H9 (cell line): ENCODE results near the gene PRKCA. TPM values are rescaled to one million over a fixed set of nuclear protein-coding genes. Genes with fewer than 3 reads are reported as not detected.

Experiments used
- DNase-seq: peaks from one replicate; pipeline ENCODE4 v3.0.0-alpha.2; 2017
- H2AFZ ChIP-seq: one replicate; pipeline ENCODE4 v1.6.1; 2013; ENCODE audit warnings: mild to moderate bottlenecking, low read length, control low read depth, moderate library complexity
- H2AK5ac ChIP-seq: 2 replicates; pipeline ENCODE4 v1.6.1; 2013; ENCODE audit warnings: low read length, control low read depth, mixed read lengths; ENCODE audit not compliant: insufficient read length
- H2BK120ac ChIP-seq: one replicate; pipeline ENCODE4 v1.6.1; 2013; ENCODE audit warnings: low read depth, mild to moderate bottlenecking, low read length, control low read depth, inconsistent platforms; ENCODE audit not compliant: poor library complexity, severe bottlenecking
- H2BK12ac ChIP-seq: 2 replicates; pipeline ENCODE4 v1.6.1; 2013; ENCODE audit warnings: low read length, control low read depth, mixed read lengths, low read depth; ENCODE audit not compliant: insufficient read length
- H2BK15ac ChIP-seq: 2 replicates; pipeline ENCODE4 v1.6.1; 2013; ENCODE audit warnings: low read depth, low read length, control low read depth
- H2BK20ac ChIP-seq: one replicate; pipeline ENCODE4 v1.6.1; 2013; ENCODE audit warnings: low read depth, mild to moderate bottlenecking, low read length, control low read depth, inconsistent platforms; ENCODE audit not compliant: poor library complexity, severe bottlenecking
- H2BK5ac ChIP-seq: 2 replicates; pipeline ENCODE4 v1.6.1; 2013; ENCODE audit warnings: low read length, control low read depth, mixed read lengths; ENCODE audit not compliant: insufficient read length
- H3K14ac ChIP-seq: 2 replicates; pipeline ENCODE4 v1.6.1; 2013; ENCODE audit warnings: low read length, control low read depth; ENCODE audit not compliant: insufficient read depth
- H3K18ac ChIP-seq: 2 replicates; pipeline ENCODE4 v1.6.1; 2013; ENCODE audit warnings: low read depth, mild to moderate bottlenecking, mixed read lengths, low read length, control low read depth; ENCODE audit not compliant: insufficient read length
- H3K23ac ChIP-seq: 2 replicates; pipeline ENCODE4 v1.6.1; 2013; ENCODE audit warnings: low read length, control low read depth, mixed read lengths, low read depth; ENCODE audit not compliant: insufficient read length
- H3K23me2 ChIP-seq: 2 replicates; pipeline ENCODE4 v1.6.1; 2013; ENCODE audit warnings: low read depth, mild to moderate bottlenecking, mixed read lengths, low read length, control low read depth; ENCODE audit not compliant: insufficient read length, poor library complexity, severe bottlenecking
- H3K27ac ChIP-seq: 2 replicates; pipeline ENCODE4 v1.5.1; 2013; ENCODE audit warnings: low read length, control low read depth, mixed read lengths, low read depth; ENCODE audit not compliant: insufficient read length
- H3K27me3 ChIP-seq: 2 replicates; pipeline ENCODE4 v1.6.1; 2013; ENCODE audit warnings: low read length, control low read depth, inconsistent platforms; ENCODE audit not compliant: insufficient read depth
- H3K4ac ChIP-seq: 2 replicates; pipeline ENCODE4 v1.6.1; 2013; ENCODE audit warnings: low read depth, mild to moderate bottlenecking, control low read depth, inconsistent platforms, low read length, moderate library complexity
- H3K4me1 ChIP-seq: 2 replicates; pipeline ENCODE4 v1.6.1; 2013; ENCODE audit warnings: low read length, control low read depth, inconsistent platforms; ENCODE audit not compliant: insufficient read depth
- H3K4me2 ChIP-seq: 2 replicates; pipeline ENCODE4 v1.6.1; 2013; ENCODE audit warnings: low read length, control low read depth, mixed read lengths; ENCODE audit not compliant: insufficient read length, insufficient read depth
- H3K56ac ChIP-seq: 2 replicates; pipeline ENCODE4 v1.6.1; 2013; ENCODE audit warnings: low read depth, mild to moderate bottlenecking, mixed read lengths, low read length, control low read depth; ENCODE audit not compliant: insufficient read length
- H3K79me1 ChIP-seq: 2 replicates; pipeline ENCODE4 v1.6.1; 2013; ENCODE audit warnings: low read depth, mild to moderate bottlenecking, moderate library complexity, low read length, control low read depth, inconsistent platforms; ENCODE audit not compliant: insufficient read depth, poor library complexity, severe bottlenecking
- H3K79me2 ChIP-seq: 2 replicates; pipeline ENCODE4 v1.6.1; 2013; ENCODE audit warnings: low read length, control low read depth, inconsistent platforms; ENCODE audit not compliant: insufficient read depth
- H3K9ac ChIP-seq: 2 replicates; pipeline ENCODE4 v1.6.1; 2013; ENCODE audit warnings: low read length, control low read depth, mixed read lengths; ENCODE audit not compliant: insufficient read length; ENCODE audit errors: extremely low read depth
- H3K9me3 ChIP-seq: one replicate; pipeline ENCODE4 v1.6.1; 2013; ENCODE audit warnings: low read depth, low read length, inconsistent platforms; ENCODE audit not compliant: control insufficient read depth
- H3T11ph ChIP-seq: one replicate; pipeline ENCODE4 v1.6.1; 2013; ENCODE audit warnings: mild to moderate bottlenecking, low read length, control low read depth, inconsistent platforms
- H4K20me1 ChIP-seq: one replicate; pipeline ENCODE4 v1.6.1; 2013; ENCODE audit not compliant: control insufficient read depth, insufficient read length, insufficient read depth
- H4K5ac ChIP-seq: 2 replicates; pipeline ENCODE4 v1.6.1; 2013; ENCODE audit warnings: low read depth, mild to moderate bottlenecking, mixed read lengths, low read length, control low read depth; ENCODE audit not compliant: insufficient read length
- H4K8ac ChIP-seq: replicated peaks from 2 replicates; pipeline ENCODE4 v1.6.1; 2013; ENCODE audit warnings: low read length, control low read depth, mixed read lengths, low read depth; ENCODE audit not compliant: insufficient read length
- H4K91ac ChIP-seq: 2 replicates; pipeline ENCODE4 v1.6.1; 2013; ENCODE audit warnings: low read depth, mild to moderate bottlenecking, moderate library complexity, mixed read lengths, low read length, control low read depth; ENCODE audit not compliant: insufficient read length
- H3K27ac Mint-ChIP-seq, 3 experiments: 2 replicates in 2 of 3; 3 replicates in 1 of 3; pipeline ENCODE4 v1.8.0; 2020 to 2021; ENCODE audit warnings: mixed read lengths in 3 of 3, mild to moderate bottlenecking in 1 of 3, moderate library complexity in 1 of 3
- H3K27me3 Mint-ChIP-seq: 2 replicates; pipeline ENCODE4 v1.8.0; 2021; ENCODE audit warnings: low read depth, mild to moderate bottlenecking, moderate library complexity, mixed read lengths
- H3K36me3 Mint-ChIP-seq, 3 experiments: 2 replicates in 2 of 3; 3 replicates in 1 of 3; pipeline ENCODE4 v1.8.0; 2020 to 2021; ENCODE audit warnings: low read depth in 3 of 3, mixed read lengths in 3 of 3; ENCODE audit not compliant: insufficient read depth in 1 of 3
- H3K4me1 Mint-ChIP-seq, 2 experiments: 2 replicates each; pipeline ENCODE4 v1.8.0; 2020; ENCODE audit warnings: mixed read lengths in 2 of 2
- H3K4me3 Mint-ChIP-seq, 2 experiments: 2 replicates in 1 of 2; 3 replicates in 1 of 2; pipeline ENCODE4 v1.8.0; 2020 to 2021; ENCODE audit warnings: mild to moderate bottlenecking in 2 of 2, mixed read lengths in 2 of 2, moderate library complexity in 1 of 2
- H3K9me3 Mint-ChIP-seq, 2 experiments: 2 replicates in 1 of 2; 3 replicates in 1 of 2; pipeline ENCODE4 v1.8.0; 2020; ENCODE audit warnings: mild to moderate bottlenecking in 2 of 2, mixed read lengths in 2 of 2, moderate library complexity in 1 of 2
- WGBS: extraction: QIAGEN DNeasy Blood & Tissue Kit; methylation state at CpG from one replicate; pipeline ENCODE4 v1.1.7; 2013; ENCODE audit warnings: missing lambda C conversion rate, low lambda C conversion rate, mixed read lengths; ENCODE audit not compliant: insufficient read length; ENCODE audit errors: extremely low coverage; 5-methylcytosine and 5-hydroxymethylcytosine counted together
- total RNA-seq: library from RNA; stranded (reverse); gene quantifications from 2 replicates; pipeline ENCODE4 v1.2.1, GENCODE V29; 2021
- TF ChIP-seq, protein P1 (sequence below): fragments of 200-600 bp; sonication (generic); conservative IDR thresholded peaks from 3 replicates; pipeline ENCODE4 v1.8.0; 2021; ENCODE audit warnings: antibody characterized with exemption, mild to moderate bottlenecking

PRKCA gene
- total RNA-seq, 1 experiment from 2014 or later, result 10.5 TPM

DNA sequence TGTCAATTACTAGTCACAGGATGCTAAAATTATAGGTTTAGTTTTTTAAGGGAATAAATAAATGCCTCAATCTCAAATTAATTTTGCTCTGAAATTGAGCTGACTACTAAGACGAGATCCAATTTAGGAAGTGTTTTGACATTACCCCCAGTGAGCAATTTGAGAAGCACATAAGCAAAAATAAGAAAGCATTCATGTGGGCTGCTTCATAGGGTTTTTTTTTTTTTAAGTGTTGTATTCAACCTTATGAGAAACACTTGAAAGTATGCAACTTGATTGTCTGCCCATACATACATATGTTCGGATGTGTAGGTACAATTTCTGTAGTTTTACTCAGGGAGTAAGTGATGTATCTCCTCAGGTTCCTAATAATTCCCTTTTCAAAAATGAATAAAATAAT is 77.6 kb downstream of the PRKCA start:
- H2AFZ ChIP-seq, result no peak overlapping the region
- H2BK20ac ChIP-seq, result no peak overlapping the region
- no peak overlapping the region for H2BK15ac ChIP-seq
- peaks cover 0 to 2% of the 10 kb centered on the region in 2 experiments; a peak in 1 of 4 replicates for H3K4me1 Mint-ChIP-seq
- no peak overlapping the region for H3K18ac ChIP-seq
- no peak overlapping the region for H3K4me3 Mint-ChIP-seq
- H3K23me2 ChIP-seq, result no peaks in the 10 kb centered on the region
- no peak overlapping the region for H4K8ac ChIP-seq
- H3K79me2 ChIP-seq, result no peaks in the 10 kb centered on the region
- no peaks in the 10 kb centered on the region for H3K27me3 Mint-ChIP-seq
- no peak overlapping the region for H3K23ac ChIP-seq
- no CpG with 5 or more reads among the region's 2 CpGs for WGBS
- H3K79me1 ChIP-seq, result peaks cover 2% of the 10 kb centered on the region
- TF ChIP-seq, protein P1, sequence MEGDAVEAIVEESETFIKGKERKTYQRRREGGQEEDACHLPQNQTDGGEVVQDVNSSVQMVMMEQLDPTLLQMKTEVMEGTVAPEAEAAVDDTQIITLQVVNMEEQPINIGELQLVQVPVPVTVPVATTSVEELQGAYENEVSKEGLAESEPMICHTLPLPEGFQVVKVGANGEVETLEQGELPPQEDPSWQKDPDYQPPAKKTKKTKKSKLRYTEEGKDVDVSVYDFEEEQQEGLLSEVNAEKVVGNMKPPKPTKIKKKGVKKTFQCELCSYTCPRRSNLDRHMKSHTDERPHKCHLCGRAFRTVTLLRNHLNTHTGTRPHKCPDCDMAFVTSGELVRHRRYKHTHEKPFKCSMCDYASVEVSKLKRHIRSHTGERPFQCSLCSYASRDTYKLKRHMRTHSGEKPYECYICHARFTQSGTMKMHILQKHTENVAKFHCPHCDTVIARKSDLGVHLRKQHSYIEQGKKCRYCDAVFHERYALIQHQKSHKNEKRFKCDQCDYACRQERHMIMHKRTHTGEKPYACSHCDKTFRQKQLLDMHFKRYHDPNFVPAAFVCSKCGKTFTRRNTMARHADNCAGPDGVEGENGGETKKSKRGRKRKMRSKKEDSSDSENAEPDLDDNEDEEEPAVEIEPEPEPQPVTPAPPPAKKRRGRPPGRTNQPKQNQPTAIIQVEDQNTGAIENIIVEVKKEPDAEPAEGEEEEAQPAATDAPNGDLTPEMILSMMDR, result no peak
- H3K56ac ChIP-seq, result no peak overlapping the region
- no peak overlapping the region for H3T11ph ChIP-seq
- no peak overlapping the region for H2AK5ac ChIP-seq
- no peak overlapping the region for H2BK12ac ChIP-seq
- H4K5ac ChIP-seq, result no peak overlapping the region
- H3K4ac ChIP-seq, result no peak overlapping the region
- H3K9me3 Mint-ChIP-seq, result no peaks in the 10 kb centered on the region; a peak in 1 of 5 replicates
- H4K91ac ChIP-seq, result no peak overlapping the region
- no peaks in the 10 kb centered on the region for H3K9me3 ChIP-seq
- no peak overlapping the region for H2BK120ac ChIP-seq
- H4K20me1 ChIP-seq, result no peaks in the 10 kb centered on the region
- no peak for DNase-seq
- no peak overlapping the region for H3K27ac ChIP-seq
- peaks cover 0 to 2% (median 0%) of the 10 kb centered on the region in 3 experiments; a peak in 1 of 7 replicates for H3K36me3 Mint-ChIP-seq
- no peak overlapping the region for H3K4me2 ChIP-seq
- H2BK5ac ChIP-seq, result no peak overlapping the region
- no peaks in the 10 kb centered on the region for H3K4me1 ChIP-seq
- H3K27me3 ChIP-seq, result no peaks in the 10 kb centered on the region
- no peak overlapping the region for H3K27ac Mint-ChIP-seq
- H3K14ac ChIP-seq, result no peak overlapping the region
- H3K9ac ChIP-seq, result no peak overlapping the region
